Measurements from ENCODE around the gene WWTR1. TPM values are rescaled to one million over a fixed set of nuclear protein-coding genes. Genes with fewer than 3 reads are reported as not detected.

Gene WWTR1
- total and polyA plus RNA-seq, 2 donors (not counting 3 experiments of a cell fraction or from before 2014, with no cell fraction given) = 210 to 341 TPM

DNA sequence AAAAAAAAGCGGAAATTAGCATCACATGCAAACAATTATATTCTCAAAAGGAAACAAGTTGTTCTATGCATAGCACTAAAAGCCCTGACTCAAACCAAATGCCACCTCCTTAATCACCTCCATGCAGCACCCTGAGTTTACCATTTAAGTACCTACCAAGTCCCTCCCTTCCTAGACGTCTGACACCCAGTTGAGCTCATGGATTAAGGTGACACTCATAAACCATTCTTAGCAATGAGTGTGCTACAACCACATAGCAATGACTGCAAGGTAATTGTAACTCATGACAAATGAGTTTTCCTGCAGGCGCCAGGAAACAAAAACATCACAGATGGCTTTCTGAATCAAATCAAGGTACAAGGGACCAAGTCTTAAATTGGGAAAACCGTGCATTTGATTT lies 32.0 kb downstream of the WWTR1 start:
- Histone ChIP-seq H3K79me2 (ENCODE audit: control insufficient read depth, insufficient read depth, low read length) (peaks cover 95% of the 10 kb centered on the region), H3K4me2 (ENCODE audit: insufficient read depth, low read length) (peak overlapping the region; percentile 50), H3K9me1 (replicated peaks; ENCODE audit: control insufficient read depth, extremely low read depth, insufficient read depth, low read length) (no peaks in the 10 kb centered on the region), H3K4me3 (replicated peaks in 1 of 3; ENCODE audit: insufficient read depth in 1 of 3, low read depth in 1 of 3, low read length in 3 of 3) (no peak overlapping the region), H3K9ac (replicated peaks; ENCODE audit: extremely low read depth, insufficient read depth, low read length) (peak overlapping the region; percentile 4), H3K9me3 (replicated peaks; ENCODE audit: control insufficient read depth, insufficient read depth, low read length) (no peaks in the 10 kb centered on the region), H4K20me1 (replicated peaks; ENCODE audit: control insufficient read depth, extremely low read depth, insufficient read depth, low read length) (peaks cover 3% of the 10 kb centered on the region), H2AFZ (ENCODE audit: low read depth, low read length) (no peak overlapping the region), H3K27me3 (ENCODE audit: control insufficient read depth in 2 of 2, insufficient read depth in 2 of 2, low read length in 2 of 2) (no peaks in the 10 kb centered on the region), H3K4me1 (ENCODE audit: control insufficient read depth, extremely low read depth, insufficient read depth, low read length) (peaks cover 56% of the 10 kb centered on the region), H3K36me3 (ENCODE audit: control insufficient read depth in 2 of 2, extremely low read depth in 1 of 2, insufficient read depth in 2 of 2, low read length in 2 of 2) (peaks cover 7 to 12% of the 10 kb centered on the region in 2 experiments), H3K27ac (ENCODE audit: insufficient read depth, low read depth, low read length) (peak overlapping the region; percentile 23)
- DNase-seq (ENCODE audit: low read depth, low spot score) (peak; percentile 67), FAIRE-seq (peak; percentile 31)
- no TSS peak for BruUV-seq (replicated peaks)
- ChIA-PET CTCF (interaction anchor here (1.0 kb wide), 1 partner anchor 57 kb away, joined by 5 read pairs; no protein-coding TSS in a partner anchor), POLR2A (interaction anchor here (0.7 kb wide), 1 partner anchor 639 kb away, joined by 3 read pairs; no protein-coding TSS in a partner anchor)
- dilution Hi-C loops (cut with MboI; ENCODE audit: extremely low pct_ligation_motif_present, low sequenced_read_pairs) (no loop called here), intact Hi-C loops (cut with micrococcal nuclease) (no loop called here)
- TF ChIP-seq JUN (IDR thresholded peaks at IDR 0.05; ENCODE audit: borderline replicate concordance, insufficient read depth, insufficient read length, low read depth) = peak; percentile 1
- TF ChIP-seq MYC (IDR thresholded peaks at IDR 0.05; ENCODE audit: low read depth, low read length) = no peak

DNA sequence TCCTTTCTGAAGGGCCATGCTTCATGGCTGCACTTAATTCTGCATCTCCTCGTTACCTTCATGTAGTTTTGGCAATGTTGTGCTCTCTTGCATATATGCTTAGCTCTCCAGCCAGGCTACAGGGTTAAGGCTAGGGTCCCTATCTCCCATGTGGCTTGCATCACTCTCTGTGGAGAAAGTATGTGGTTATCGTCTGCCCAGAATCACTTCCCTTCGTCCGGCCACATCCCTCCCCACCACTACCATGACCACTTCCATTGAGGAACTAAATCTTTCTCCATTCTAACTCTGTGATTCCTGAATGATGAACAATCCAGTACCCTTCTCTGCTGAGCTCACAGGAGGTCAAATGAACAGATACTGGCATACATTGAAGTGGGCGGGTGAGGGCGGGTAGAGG lies 34.0 kb downstream of the WWTR1 start:
- Histone ChIP-seq H3K4me2 (ENCODE audit: insufficient read depth, low read length) (no peak overlapping the region), H3K9ac (replicated peaks; ENCODE audit: extremely low read depth, insufficient read depth, low read length) (no peak overlapping the region), H3K36me3 (ENCODE audit: control insufficient read depth in 2 of 2, extremely low read depth in 1 of 2, insufficient read depth in 2 of 2, low read length in 2 of 2) (peaks cover 0 to 10% of the 10 kb centered on the region in 2 experiments), H3K27ac (ENCODE audit: insufficient read depth, low read depth, low read length) (no peak overlapping the region), H3K79me2 (ENCODE audit: control insufficient read depth, insufficient read depth, low read length) (peaks cover 95% of the 10 kb centered on the region), H3K27me3 (ENCODE audit: control insufficient read depth in 2 of 2, insufficient read depth in 2 of 2, low read length in 2 of 2) (no peaks in the 10 kb centered on the region), H4K20me1 (replicated peaks; ENCODE audit: control insufficient read depth, extremely low read depth, insufficient read depth, low read length) (peaks cover 3% of the 10 kb centered on the region), H3K9me3 (replicated peaks; ENCODE audit: control insufficient read depth, insufficient read depth, low read length) (no peaks in the 10 kb centered on the region), H2AFZ (ENCODE audit: low read depth, low read length) (no peak overlapping the region), H3K9me1 (replicated peaks; ENCODE audit: control insufficient read depth, extremely low read depth, insufficient read depth, low read length) (no peaks in the 10 kb centered on the region), H3K4me1 (ENCODE audit: control insufficient read depth, extremely low read depth, insufficient read depth, low read length) (peaks cover 63% of the 10 kb centered on the region), H3K4me3 (replicated peaks in 1 of 3; ENCODE audit: insufficient read depth in 1 of 3, low read depth in 1 of 3, low read length in 3 of 3) (no peak overlapping the region)
- no peak for TF ChIP-seq MYC (IDR thresholded peaks at IDR 0.05; ENCODE audit: low read depth, low read length)
- TF ChIP-seq, protein P1, sequence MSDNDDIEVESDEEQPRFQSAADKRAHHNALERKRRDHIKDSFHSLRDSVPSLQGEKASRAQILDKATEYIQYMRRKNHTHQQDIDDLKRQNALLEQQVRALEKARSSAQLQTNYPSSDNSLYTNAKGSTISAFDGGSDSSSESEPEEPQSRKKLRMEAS (IDR thresholded peaks at IDR 0.05; ENCODE audit: insufficient read depth, insufficient read length) = no peak
- TF ChIP-seq POLR2AphosphoS5 (IDR thresholded peaks at IDR 0.05; ENCODE audit: insufficient read depth, low read depth, low read length) = no peak
- TF ChIP-seq POLR2A (IDR thresholded peaks at IDR 0.05; ENCODE audit: low read depth, low read length) = no peak
- TF ChIP-seq FOS (IDR thresholded peaks at IDR 0.05; ENCODE audit: borderline replicate concordance, insufficient read depth, low read length) = no peak
- TF ChIP-seq, protein P2, sequence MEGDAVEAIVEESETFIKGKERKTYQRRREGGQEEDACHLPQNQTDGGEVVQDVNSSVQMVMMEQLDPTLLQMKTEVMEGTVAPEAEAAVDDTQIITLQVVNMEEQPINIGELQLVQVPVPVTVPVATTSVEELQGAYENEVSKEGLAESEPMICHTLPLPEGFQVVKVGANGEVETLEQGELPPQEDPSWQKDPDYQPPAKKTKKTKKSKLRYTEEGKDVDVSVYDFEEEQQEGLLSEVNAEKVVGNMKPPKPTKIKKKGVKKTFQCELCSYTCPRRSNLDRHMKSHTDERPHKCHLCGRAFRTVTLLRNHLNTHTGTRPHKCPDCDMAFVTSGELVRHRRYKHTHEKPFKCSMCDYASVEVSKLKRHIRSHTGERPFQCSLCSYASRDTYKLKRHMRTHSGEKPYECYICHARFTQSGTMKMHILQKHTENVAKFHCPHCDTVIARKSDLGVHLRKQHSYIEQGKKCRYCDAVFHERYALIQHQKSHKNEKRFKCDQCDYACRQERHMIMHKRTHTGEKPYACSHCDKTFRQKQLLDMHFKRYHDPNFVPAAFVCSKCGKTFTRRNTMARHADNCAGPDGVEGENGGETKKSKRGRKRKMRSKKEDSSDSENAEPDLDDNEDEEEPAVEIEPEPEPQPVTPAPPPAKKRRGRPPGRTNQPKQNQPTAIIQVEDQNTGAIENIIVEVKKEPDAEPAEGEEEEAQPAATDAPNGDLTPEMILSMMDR (IDR thresholded peaks at IDR 0.05; ENCODE audit: extremely low read depth in 1 of 2, insufficient read depth in 1 of 2, low read depth in 1 of 2, low read length in 2 of 2) = no peak
- no peak for TF ChIP-seq EZH2 (IDR thresholded peaks at IDR 0.05; ENCODE audit: borderline replicate concordance, low read depth, low read length, severe bottlenecking)
- TF ChIP-seq GATA2 (IDR thresholded peaks at IDR 0.05; ENCODE audit: insufficient read depth, insufficient read length, low read depth, low read length) = no peak
- TF ChIP-seq JUN (IDR thresholded peaks at IDR 0.05; ENCODE audit: borderline replicate concordance, insufficient read depth, insufficient read length, low read depth) = no peak
- dilution Hi-C loops (cut with MboI; ENCODE audit: extremely low pct_ligation_motif_present, low sequenced_read_pairs) (no loop called here), intact Hi-C loops (cut with micrococcal nuclease) (no loop called here)
- CTCF ChIA-PET = interaction anchor here (1.1 kb wide), 1 partner anchor 15 kb away, joined by 4 read pairs; no protein-coding TSS in a partner anchor
- POLR2A ChIA-PET = no interaction called here
- BruUV-seq (replicated peaks) = no TSS peak
- FAIRE-seq (no peak), DNase-seq (ENCODE audit: low read depth, low spot score) (no peak)
